ENCODE data around the gene COQ5. TPM values are rescaled to one million over a fixed set of nuclear protein-coding genes. Genes with fewer than 3 reads are reported as not detected.

COQ5 gene
- total RNA-seq, 4 donors from 2014 or later, result 16.5 to 19.2 (median 18.3) TPM

DNA sequence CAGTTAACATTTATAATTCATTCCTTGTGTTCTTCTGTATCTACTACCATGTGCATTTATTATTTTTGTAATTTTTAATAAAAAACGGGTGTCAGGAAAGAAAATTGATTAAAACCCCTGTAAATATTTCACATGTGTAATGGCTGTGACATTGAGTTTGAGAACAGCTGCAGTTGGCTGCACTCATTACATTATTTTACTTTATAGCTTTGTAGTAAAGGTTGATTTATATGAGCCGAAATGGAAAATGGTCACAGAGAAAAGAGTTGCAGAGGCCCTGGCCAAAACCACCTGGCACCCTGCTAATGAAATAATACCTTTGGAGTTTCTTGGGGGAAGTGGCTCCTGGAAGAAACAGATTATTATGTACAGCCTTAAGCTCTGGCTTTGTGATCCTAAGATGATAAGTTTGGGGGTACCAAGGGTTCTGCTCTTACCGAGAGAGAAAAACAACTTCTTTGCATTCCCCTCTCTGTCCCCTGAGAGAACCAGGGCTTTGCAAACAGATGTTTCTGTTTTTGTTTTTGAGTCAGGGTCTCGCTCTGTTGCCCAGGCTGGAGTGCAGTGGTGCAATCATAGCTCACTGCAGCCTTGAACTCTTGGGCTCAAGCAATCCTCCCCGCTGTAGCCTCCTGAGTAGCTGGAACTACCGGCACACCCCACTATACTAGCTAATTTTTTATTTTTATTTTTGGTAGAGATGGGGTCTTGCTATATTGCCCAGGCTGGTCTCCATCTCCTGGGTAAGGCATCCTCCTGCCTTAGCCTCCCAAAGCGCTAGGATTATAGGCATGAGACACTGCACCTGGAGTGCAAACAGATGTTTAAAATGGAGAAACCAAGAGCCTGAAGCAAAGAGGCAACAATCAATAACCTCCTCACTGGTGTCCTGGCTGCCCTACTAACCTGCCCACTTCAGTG, 42.7 kb downstream of the COQ5 start:
- intact Hi-C loops (cut with DNase I; ENCODE audit: low total_unique reads), result no loop called here
- TF ChIP-seq, protein P1, sequence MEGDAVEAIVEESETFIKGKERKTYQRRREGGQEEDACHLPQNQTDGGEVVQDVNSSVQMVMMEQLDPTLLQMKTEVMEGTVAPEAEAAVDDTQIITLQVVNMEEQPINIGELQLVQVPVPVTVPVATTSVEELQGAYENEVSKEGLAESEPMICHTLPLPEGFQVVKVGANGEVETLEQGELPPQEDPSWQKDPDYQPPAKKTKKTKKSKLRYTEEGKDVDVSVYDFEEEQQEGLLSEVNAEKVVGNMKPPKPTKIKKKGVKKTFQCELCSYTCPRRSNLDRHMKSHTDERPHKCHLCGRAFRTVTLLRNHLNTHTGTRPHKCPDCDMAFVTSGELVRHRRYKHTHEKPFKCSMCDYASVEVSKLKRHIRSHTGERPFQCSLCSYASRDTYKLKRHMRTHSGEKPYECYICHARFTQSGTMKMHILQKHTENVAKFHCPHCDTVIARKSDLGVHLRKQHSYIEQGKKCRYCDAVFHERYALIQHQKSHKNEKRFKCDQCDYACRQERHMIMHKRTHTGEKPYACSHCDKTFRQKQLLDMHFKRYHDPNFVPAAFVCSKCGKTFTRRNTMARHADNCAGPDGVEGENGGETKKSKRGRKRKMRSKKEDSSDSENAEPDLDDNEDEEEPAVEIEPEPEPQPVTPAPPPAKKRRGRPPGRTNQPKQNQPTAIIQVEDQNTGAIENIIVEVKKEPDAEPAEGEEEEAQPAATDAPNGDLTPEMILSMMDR (IDR thresholded peaks at IDR 0.05), result no peak
- no peak for TF ChIP-seq POLR2A (IDR thresholded peaks at IDR 0.05)
- DNase-seq (ENCODE audit: low spot score in 2 of 2), result no peak
- WGBS, 2 donors, result 89 to 92% methylated on average over 7 of the region's 7 CpGs
- no peak overlapping the region for H3K4me3 ChIP-seq (ENCODE audit: low read depth, poor library complexity, severe bottlenecking)

DNA sequence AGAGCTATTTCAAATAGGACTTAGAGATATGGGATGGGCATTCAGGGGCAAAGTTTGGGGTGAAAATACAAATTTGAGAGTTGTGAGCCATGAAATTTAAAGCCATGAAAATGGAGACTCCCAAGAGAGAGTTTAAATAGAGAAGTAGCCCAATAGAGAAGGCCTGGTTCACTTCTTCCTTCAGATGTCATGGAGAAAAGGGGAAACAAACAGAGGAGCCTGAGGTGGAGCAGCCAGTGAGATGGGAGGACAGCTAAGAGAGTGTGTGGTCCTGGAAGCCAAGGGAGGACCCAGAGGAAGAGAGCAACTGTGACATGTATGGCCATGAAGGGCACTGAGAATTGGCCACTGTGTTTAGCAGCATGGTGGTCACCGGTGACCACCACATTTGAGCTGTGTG, 45.3 kb downstream of the COQ5 start:
- TF ChIP-seq POLR2A (IDR thresholded peaks at IDR 0.05), result no peak
- TF ChIP-seq, protein P1 (IDR thresholded peaks at IDR 0.05), result no peak
- no peak overlapping the region for H3K4me3 ChIP-seq (ENCODE audit: low read depth, poor library complexity, severe bottlenecking)
- intact Hi-C loops (cut with DNase I; ENCODE audit: low total_unique reads), result no loop called here
- WGBS, 2 donors, result 97 to 100% methylated on average over 1 of the region's 1 CpG
- DNase-seq (ENCODE audit: low spot score in 2 of 2), result no peak

DNA sequence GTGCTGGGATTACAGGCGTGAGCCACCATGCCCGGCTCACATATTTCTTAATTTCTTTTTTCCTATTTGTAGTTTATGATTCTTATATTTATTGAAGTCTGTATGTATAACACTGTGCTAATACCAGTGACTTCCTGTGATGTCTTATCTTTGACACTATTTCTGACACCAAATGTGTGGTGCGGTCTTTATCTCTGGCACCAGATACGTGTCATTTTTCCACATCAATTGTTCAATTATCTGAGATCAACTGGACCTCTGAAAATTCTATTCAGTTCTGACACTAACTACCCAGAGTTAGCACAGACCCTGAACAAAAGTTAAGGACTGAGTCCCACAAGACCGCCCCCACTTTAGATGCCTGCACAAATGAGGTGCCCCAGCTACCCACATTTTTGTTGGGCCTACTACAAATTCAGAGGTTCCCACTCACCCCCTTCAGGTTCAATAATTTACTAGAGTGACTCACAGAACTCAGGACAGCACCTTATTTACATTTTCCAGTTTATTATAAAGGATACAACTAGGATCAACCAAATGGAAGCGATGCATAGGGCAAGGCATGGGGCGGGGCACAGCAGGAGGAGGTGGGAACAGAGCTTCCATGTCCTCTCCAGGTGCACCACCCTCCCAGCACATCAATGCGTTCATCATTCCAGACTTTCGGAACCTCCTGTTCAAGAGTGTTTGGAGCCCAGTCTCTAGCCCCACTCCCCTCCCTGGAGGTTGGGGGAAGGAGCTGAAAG, 47.8 kb downstream of the COQ5 start:
- TF ChIP-seq, protein P1 (IDR thresholded peaks at IDR 0.05), result no peak
- no peak for TF ChIP-seq POLR2A (IDR thresholded peaks at IDR 0.05)
- WGBS, 2 donors, result 93 to 95% methylated on average over 9 of the region's 9 CpGs
- intact Hi-C loops (cut with DNase I; ENCODE audit: low total_unique reads), result no loop called here
- H3K4me3 ChIP-seq (ENCODE audit: low read depth, poor library complexity, severe bottlenecking), result no peak overlapping the region
- no peak for DNase-seq (ENCODE audit: low spot score in 2 of 2)

DNA sequence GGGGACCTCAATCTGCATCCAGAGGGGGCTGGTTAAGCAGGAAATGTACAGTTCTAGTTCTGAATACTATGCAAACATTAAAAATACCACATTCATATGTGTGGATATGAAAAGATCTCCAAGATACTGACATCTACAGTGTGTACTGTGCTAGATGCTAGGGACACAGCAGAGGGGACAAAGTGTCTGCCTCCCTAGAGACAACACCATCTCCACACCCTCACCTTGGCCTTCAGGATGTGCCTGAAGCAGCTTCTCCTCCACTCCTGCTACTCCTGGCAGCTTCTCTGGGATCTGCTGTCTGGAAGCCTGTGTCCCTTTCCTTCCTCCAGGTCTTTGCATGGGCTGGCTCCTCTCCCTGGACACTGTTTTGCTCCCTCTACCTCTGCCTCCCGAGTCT, 48.7 kb downstream of the COQ5 start:
- intact Hi-C loops (cut with DNase I; ENCODE audit: low total_unique reads), result no loop called here
- 79% methylated on average over 1 of the region's 1 CpG for WGBS, 2 donors
- no peak for TF ChIP-seq POLR2A (IDR thresholded peaks at IDR 0.05)
- TF ChIP-seq, protein P1 (IDR thresholded peaks at IDR 0.05), result no peak

DNA sequence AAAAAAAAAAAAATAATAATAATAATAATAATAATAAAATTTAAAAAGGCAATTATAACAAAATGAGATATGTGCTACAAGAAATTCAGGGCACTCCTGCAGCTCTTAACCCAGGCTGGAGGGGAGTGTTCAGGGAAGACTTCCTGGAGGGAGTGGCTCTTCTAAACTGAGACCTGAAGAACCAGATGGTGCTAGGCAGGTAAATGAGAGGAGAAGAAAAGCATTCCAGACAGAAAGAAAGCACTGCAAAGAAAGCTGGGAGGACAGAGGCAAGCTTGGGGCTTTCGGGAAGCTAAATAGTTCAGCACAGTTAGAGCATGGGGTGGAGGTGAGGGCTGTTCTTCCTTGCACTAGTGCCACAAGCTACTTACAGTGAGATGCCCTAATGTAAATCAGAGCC, 49.5 kb downstream of the COQ5 start:
- TF ChIP-seq POLR2A (IDR thresholded peaks at IDR 0.05), result no peak
- TF ChIP-seq, protein P1 (IDR thresholded peaks at IDR 0.05), result no peak
- no peak overlapping the region for H3K4me3 ChIP-seq (ENCODE audit: low read depth, poor library complexity, severe bottlenecking)
- DNase-seq (ENCODE audit: low spot score in 2 of 2), result no peak
- intact Hi-C loops (cut with DNase I; ENCODE audit: low total_unique reads), result no loop called here
- WGBS, 2 donors, result 79 to 92% methylated on average over 1 of the region's 1 CpG

More for the DNA sequence above, 48.7 kb downstream of the COQ5 start:
- H3K4me3 ChIP-seq (ENCODE audit: low read depth, poor library complexity, severe bottlenecking), result no peak overlapping the region
- DNase-seq (ENCODE audit: low spot score in 2 of 2), result no peak

All from lower leg skin (tissue), 4 donors.